ENCODE measurements around the gene POLD4.

POLD4 gene

DNA sequence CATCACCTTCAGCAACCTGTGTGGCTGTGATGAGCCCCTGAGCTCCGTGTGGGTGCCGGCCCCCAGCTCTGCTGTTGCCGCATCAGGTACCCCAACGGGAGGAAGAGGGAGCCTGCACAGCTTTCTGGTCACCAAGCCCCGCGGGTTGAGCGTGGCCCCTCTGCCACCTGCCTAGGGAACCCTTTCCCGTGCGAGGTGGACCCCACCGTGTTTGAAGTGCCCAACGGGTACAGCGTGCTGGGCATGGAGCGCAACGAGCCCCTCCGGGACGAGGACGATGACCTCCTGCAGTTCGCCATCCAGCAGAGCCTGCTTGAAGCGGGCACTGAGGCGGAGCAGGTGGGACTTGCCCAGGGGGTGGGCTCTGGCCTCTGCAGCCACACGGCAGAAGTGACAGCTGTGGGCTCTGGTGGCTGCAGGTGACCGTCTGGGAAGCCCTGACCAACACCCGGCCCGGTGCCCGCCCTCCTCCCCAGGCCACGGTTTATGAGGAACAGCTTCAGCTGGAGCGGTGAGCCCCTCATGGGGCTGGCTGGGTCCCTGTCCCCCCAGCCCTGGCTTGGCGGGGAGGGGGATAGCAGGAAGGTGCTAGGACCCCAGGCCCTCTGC, 51.9 kb downstream of the POLD4 start:
- no peak for DNase-seq (ENCODE audit: low read depth in 2 of 2)

Measured in fibroblast of skin of left biceps (primary cell).